Measurements from ENCODE around the gene TRIM22.
"Not testable (repeated sequence)": the region's sequence is repeated elsewhere in the genome, so short reads cannot be mapped to it uniquely, and the experiment has no call there.

Gene TRIM22

GRCh38 chr11:5689551-5689983, at the start of gene TRIM22:
Gene TRIM22 (plus strand): TSS chr11:5689790. CDS start chr11:5696233, 6,443 bp downstream.
- no peak for DNase-seq

DNA sequence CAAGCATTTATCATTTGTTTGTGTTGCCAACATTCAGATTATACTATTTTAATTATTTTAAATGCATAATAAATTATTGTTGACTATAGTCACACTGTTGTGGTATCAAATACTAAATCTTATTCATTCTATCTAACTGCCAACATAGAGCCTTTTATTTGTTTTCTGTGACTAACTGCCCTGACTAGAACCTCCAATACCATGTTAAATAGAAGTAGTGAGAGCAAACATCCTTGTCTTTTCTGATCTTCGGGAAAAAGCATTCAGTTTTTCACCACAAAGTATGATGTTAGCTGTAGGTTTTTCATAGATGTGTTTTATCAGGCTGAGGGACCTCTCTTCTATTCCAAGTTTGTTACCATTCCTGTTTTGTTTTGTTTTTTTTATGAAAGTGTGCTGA, 49.6 kb upstream of the TRIM22 start:
- DNase-seq: no peak

DNA sequence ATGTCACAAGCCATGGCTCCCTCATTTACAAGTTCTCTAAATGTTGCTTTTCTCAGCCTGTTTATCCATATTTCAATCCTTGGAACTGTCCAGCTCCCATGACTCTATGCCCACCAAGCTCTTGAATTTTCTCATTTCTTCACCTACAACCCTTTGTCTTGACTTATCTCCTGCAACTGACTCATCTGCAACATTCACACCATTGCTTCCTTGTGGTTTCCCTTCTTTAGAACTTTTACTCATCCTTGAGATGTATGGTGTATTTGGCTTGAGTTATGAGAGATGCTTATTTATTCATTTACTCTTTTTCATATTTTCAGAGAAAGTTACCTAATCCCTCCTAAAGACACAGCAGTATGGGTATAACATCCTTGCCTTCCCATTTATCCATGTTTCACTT, 46.0 kb upstream of the TRIM22 start:
- no peak for DNase-seq

- no peak for DNase-seq
Observed at GRCh38 chr11:5646139-5646538, 43.5 kb upstream of the TRIM22 start.

GRCh38 chr11:5655474-5655873, 34.1 kb upstream of the TRIM22 start:
- DNase-seq: no peak

DNA sequence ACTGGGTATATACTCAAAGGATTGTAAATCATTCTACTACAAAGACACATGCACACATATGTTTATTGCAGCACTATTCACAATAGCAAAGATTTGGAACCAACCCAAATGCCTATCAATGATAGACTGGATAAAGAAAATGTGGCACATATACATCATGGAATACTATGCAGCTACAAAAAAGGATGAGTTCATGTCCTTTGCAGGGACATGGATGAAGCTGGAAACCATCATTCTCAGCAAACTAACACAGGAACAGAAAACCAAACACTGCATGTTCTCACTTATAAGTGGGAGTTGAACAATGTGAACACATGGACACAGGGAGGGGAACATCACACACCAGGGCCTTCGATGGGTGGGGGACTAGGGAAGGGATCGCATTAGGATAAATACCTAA, 32.6 kb upstream of the TRIM22 start:
- not testable (repeated sequence) for DNase-seq

- no peak for DNase-seq
Observed at GRCh38 chr11:5658318-5658717, 31.3 kb upstream of the TRIM22 start.

DNA sequence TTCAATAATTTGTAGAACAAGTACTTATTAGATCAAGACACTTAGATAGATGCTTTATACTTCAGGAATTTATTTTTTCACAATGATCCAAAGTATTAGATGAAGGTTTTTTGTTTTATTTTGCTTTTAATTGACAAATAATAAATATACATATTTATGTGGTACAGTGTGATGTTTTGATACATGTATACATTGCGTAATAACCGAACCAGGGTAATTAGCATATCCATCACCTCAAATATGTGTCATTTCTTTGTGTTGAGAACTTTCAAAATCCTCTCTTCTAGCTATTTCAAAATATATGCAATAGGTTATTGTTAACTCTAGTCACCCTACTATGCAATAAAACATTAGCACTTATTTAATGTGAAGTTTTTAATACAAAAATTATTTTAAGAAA, 26.1 kb upstream of the TRIM22 start:
- no peak for DNase-seq

GRCh38 chr11:5665051-5665570, 24.5 kb upstream of the TRIM22 start:
- no peak for DNase-seq

DNA sequence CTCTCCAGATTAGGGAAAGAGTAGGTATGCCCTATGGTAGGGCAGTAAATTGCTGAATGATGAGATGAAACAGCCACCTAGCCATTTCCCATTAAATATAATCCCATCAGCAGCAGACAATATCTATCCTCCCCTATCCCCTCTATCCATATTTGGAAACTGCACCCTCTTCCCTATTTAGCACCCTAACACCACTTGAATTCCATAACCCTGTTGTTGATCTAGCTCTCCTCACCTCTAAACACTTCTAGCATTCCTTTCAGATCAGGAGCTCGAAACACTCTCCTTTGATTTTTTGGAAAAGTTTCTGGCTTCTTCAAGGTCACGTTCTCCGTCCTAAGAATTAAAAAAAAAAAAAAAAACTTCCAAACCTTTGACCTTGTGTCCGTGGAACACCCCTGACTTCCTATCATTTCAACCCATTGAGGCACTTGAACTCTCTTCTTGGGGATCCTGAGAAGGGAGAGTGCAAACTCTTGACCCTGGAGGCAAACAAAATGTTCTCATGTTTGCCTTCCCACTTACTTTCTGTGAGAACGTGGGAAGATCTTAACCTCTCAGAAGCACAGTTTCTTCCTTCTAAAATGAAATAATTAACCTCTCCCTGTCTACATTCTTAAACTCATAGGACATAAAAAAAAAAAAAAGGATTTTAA, 23.7 kb upstream of the TRIM22 start:
- DNase-seq: no peak

DNA sequence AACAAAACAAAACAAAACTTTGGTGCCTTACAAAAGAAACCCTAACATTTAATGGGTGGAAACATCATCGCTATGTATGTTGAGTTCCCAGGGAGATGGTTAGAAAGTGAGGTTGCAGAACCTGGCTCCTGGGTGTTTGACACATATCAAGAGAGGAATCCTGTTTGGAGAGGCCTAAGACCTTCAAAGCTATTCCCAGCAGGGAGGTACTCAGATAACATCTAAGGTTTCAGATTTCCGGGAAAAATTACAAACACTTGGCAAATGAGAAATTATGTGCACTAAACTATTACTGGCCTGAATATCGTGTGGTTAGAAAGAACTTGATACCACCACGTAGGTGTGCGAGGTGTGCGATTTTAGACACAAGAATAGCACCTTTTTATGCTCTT, 23.2 kb upstream of the TRIM22 start:
- DNase-seq: no peak

DNA sequence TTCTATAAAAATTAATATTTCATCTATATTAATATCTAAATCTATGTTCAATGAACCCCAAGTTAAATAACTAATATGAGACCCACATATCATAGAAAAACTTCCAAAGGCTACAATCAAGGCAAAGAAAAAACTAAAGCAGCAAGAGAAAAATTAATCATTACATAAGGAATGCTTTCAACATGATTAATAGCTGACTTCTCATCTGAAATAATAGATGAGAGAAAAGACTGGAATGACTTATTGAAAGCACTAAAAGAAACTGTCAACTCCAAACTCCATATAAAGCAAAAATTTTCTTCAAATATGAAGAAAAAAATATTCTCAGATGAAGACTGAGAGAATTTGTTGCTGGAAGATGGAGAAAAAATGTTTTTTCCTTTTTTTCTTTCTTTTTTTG, 17.8 kb upstream of the TRIM22 start:
- no peak for DNase-seq

DNA sequence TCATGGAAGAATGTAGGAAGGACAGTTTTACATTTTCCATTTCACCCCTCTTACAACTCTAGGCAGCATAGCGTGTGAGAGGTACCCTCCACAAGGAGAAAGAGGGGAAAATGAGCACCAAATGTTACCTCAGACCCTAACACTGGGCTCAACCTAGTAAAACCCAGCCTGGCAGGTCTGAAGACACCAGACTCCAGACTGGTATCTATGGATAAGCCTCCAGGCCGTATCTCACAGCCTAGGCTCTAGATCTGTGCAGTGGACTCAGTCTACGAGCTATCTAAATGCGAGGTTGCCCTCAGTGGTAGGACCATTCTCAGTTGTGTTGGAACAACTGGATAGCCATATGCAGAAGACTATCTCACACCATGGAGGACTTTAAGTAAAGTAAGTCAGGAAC, 15.2 kb upstream of the TRIM22 start:
- no peak for DNase-seq

DNA sequence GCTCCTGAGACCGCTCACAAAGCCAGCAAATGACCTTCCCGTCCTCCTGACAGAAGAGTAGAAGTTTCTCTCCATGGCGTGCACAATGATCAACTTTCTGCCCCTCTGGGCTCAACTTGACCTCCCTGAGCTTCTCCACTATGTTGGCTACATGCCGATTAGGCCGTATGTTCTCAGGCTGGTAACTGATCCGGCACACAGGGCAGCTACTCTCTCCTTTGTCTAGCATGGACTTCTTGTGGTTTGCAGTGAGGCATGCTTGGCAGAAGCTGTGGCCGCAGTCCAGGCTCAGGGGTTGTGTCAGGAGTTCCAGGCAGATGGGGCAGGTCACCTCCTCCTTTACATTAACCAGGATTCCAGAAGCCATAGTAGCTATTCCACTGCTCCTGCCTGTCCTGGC, 9.8 kb upstream of the TRIM22 start:
- DNase-seq: no peak

- not testable (repeated sequence) for DNase-seq
Observed at GRCh38 chr11:5682890-5683441, 6.6 kb upstream of the TRIM22 start.

DNA sequence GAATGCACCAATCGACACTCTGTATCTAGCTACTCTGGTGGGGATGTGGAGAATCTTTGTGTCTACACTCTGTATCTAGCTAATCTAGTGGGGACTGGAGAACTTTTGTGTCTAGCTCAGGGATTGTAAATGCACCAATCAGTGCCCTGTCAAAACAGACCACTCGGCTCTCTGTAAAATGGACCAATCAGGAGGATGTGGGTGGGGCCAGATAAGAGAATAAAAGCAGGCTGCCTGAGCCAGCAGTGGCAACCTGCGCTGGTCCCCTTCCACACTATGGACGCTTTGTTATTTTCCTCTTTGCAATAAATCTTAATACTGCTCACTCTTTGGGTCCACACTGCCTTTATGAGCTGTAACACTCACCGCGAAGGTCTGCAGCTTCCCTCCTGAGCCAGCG, 6.0 kb upstream of the TRIM22 start:
- not testable (repeated sequence) for DNase-seq

- no peak for DNase-seq
Observed at GRCh38 chr11:5684036-5684645, 5.4 kb upstream of the TRIM22 start.

GRCh38 chr11:5684646-5685362, 4.8 kb upstream of the TRIM22 start, which contains the start of gene TRIM5:
Gene TRIM5 (minus strand): TSS chr11:5685074. CDS start chr11:5680177, 4,897 bp downstream.
- DNase-seq: no peak

- no peak for DNase-seq
Observed at GRCh38 chr11:5686426-5686825, 3.2 kb upstream of the TRIM22 start.

- no peak for DNase-seq
Observed at GRCh38 chr11:5688482-5688881, 1.1 kb upstream of the TRIM22 start.

DNA sequence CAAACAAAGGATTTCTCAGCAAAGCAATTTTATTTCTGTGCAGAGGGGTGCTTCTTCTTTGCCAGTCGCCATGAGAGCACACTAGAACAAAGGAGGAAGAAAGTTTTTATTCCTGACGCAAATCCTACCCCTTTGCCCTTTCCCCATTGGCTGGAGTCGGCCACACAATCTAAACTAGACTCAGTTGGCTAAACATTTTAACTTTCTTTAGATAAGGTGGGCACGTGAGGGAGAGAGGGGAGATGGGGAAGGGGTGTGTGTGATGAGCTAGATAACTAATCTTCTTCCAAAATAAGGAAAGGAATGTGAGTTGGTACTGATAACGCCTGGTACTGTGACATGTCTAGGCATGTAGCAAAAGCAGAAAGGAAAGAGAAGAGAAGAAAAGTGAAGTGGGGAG, 626 bp downstream of the TRIM22 start:
- DNase-seq: no peak

DNA sequence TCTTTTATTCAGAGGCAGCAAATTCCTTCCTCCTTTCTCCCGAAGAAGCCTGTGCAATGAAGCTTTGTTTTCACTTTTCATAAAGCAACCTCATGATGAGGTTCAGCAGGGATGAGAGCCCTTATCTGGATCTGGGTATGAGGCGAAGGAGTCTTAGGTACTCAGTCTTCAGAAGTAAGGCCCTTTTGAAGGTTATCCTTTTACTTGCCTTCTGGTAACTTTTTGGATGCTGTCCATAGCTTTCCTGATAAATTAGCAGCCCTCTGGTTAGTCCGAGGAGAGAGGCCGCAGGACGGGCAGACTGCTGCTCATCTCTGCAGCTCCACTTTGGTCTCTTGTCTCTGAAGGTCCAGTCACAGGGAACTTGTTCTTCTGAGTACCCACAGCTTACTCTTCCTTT, 1.1 kb downstream of the TRIM22 start:
- no peak for DNase-seq

DNA sequence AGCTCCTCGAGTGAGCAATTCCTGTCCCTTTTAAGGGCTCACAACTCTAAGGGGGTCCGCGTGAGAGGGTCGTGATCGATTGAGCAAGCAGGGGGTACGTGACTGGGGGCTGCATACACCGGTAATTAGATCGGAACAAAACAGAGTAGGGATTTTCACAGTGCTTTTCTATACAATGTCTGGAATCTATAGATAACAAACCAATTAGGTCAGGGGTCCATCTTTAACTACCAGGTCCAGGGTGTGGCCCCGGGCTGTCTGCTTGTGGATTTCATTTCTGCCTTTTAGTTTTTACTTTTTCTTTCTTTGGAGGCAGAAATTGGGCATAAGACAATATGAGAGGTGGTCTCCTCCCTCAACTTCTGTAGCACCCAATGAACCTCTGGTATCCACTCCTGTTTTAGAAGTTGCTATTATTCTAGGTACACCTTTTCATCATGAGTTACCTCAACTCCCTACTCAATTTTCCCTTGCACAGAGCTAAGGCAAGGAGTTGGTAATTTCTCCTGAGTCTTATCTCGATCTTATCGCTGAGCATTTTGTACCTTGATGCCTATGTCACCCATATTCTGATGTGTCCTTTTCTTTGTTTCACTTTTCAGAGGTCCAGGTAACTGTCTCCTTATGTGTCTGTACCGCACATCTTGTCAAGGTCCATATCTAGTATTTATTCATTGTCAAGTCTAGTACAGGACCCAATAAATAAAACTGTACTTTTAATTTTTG, 1.8 kb downstream of the TRIM22 start:
- DNase-seq: not testable (repeated sequence)
